ENCODE measurements around the gene PSMD11. TPM values are rescaled to one million over a fixed set of nuclear protein-coding genes. Genes with fewer than 3 reads are reported as not detected.
A peak's percentile ranks its signal among the peaks of the same experiment; 100 is the strongest.

Gene PSMD11
- total RNA-seq, 2 donors from 2014 or later, result 42.0 to 51.9 TPM

DNA sequence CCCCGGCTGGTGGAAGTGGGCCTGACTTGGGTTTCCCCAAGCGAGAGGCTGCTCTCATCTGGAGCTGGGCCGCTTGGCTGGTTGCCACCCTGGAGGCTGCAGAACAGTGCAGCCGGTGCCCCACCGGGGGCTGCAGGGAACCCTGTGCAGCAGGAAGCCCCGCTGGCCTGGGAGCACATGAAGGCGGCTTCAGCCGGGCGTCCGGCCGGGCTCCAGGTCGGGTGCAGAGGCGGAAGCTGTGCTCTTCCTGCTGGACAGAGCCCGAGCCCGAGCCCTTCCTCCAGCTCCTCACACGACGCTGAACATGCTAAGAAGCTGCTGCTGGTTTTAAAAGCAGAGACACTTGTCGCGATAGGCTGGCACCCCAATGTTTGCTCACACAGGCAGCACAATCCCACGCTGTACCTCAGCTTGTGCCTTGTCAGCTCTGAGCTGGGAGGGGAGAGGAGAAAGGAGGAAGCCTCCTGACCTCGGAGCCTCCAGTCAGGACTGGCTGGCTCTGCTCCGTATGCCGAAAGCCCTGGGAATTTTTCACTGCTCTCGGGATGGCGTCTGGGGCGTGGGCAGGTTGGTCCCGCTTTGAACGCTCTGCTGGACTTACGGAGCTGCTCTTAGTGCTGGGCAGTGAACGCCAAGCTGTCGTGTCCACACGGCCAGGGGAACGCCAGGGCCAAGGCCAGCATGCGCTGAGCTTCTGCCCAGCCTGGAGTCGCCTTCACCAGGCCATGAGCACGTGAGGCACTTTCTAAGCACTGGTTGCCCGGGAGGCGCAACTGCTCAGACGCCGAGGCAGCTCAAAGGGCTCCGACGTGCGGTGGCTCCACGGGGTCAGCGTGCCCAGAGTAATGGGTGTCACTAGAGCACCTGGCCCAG is 51.3 kb downstream of the PSMD11 start:
- TF ChIP-seq, protein P1, sequence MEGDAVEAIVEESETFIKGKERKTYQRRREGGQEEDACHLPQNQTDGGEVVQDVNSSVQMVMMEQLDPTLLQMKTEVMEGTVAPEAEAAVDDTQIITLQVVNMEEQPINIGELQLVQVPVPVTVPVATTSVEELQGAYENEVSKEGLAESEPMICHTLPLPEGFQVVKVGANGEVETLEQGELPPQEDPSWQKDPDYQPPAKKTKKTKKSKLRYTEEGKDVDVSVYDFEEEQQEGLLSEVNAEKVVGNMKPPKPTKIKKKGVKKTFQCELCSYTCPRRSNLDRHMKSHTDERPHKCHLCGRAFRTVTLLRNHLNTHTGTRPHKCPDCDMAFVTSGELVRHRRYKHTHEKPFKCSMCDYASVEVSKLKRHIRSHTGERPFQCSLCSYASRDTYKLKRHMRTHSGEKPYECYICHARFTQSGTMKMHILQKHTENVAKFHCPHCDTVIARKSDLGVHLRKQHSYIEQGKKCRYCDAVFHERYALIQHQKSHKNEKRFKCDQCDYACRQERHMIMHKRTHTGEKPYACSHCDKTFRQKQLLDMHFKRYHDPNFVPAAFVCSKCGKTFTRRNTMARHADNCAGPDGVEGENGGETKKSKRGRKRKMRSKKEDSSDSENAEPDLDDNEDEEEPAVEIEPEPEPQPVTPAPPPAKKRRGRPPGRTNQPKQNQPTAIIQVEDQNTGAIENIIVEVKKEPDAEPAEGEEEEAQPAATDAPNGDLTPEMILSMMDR (IDR thresholded peaks at IDR 0.05), result no peak
- ATAC-seq (ENCODE audit: insufficient number of reproducible peaks, low FRiP score, low read depth) (no peak), DNase-seq (ENCODE audit: low spot score) (no peak)
- peaks cover 10% of the 10 kb centered on the region for H3K36me3 ChIP-seq
- H3K27me3 ChIP-seq (replicated peaks; ENCODE audit: insufficient read depth), result no peaks in the 10 kb centered on the region
- peak overlapping the region; percentile 56 for H3K4me3 ChIP-seq
- H3K9me3 ChIP-seq, result no peaks in the 10 kb centered on the region
- H3K4me1 ChIP-seq (ENCODE audit: control insufficient read depth in 1 of 2, low read depth in 2 of 2), result peaks cover 30 to 44% of the 10 kb centered on the region in 2 donors
- H3K27ac ChIP-seq, result peak overlapping the region; percentile 90 to 94

DNA sequence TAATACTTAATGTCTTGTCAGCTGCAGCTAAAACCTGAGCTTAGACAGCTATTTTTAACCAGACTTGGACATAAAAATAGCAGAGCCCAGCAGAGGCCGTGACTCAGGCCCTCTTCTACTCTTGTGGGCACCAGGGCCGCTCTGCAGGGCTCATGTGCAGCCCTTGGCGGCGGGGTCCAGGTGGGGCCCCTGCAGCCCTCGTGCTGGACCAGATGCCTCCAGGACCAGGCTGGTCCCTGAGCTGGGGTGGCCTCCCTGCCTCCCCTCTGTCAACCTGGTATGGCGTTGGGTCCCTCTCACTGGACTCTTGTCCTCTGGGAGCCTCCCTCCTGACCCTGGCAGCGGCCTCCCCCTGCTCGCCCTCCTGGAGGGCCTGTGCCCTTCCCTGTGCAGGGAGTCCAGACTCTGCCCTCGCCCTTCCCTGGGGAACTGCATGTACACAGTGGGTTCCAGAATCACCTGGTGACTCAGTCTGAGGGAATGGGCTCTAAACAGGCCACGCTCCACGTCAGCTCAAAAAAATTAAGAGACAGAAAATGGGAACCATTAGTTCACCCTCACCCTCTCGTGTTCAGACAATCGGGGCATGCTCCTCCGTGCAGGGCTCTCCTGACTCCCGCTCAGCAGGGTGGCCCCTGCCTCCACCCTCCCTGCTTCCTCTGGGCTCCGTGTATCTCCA is 52.2 kb downstream of the PSMD11 start:
- Histone ChIP-seq H3K9me3 (no peaks in the 10 kb centered on the region), H3K27me3 (replicated peaks; ENCODE audit: insufficient read depth) (no peaks in the 10 kb centered on the region), H3K4me1 (ENCODE audit: control insufficient read depth in 1 of 2, low read depth in 2 of 2) (peaks cover 30 to 44% of the 10 kb centered on the region in 2 donors), H3K27ac (peak overlapping the region; percentile 90 to 94), H3K4me3 (peak overlapping the region; percentile 56), H3K36me3 (peaks cover 10% of the 10 kb centered on the region)
- TF ChIP-seq, protein P1 (IDR thresholded peaks at IDR 0.05), result no peak
- no peak for DNase-seq (ENCODE audit: low spot score)
- peak; percentile 88 for ATAC-seq (ENCODE audit: insufficient number of reproducible peaks, low FRiP score, low read depth)

DNA sequence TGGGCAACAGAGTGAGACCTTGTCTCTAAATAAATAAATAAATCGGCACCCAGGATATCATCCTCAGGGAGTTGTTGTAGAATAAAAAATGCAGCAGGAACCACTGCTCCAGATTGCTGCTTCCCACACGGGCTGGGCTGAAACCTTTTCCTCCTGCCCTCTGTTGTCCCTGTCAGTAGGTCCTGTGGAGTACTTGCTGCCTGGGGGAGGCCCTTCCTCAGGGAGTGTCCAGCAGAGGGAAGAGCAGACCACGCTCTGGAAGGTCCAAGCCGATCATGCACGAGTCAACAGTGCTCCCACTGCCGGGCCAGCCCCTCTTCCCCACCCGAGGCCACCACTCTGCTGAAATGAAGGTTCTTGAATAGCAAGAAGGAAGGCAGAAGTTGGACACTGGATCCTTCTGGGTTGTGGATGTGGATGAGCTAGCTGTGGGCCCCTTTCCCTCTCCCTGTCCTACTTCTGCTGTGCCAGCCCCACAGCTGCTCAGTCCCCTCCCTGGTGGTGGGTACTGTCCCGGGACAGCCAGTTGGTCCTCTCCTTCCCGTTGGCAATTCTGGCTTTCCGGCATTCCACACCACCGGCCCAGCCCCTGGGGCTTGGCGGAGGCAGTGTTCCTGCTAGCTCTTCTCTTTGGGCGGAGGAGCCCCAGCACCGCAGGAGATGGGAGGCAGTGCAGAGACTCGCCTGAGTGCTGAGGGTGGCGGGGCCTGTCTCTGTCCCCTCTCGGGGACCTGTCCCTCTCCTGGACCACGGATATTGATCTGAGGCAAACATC is 53.3 kb downstream of the PSMD11 start:
- no peak for DNase-seq (ENCODE audit: low spot score)
- TF ChIP-seq, protein P1 (IDR thresholded peaks at IDR 0.05), result no peak
- H3K36me3 ChIP-seq, result peaks cover 10% of the 10 kb centered on the region
- H3K27ac ChIP-seq, result peak overlapping the region; percentile 90 to 94
- no peak for ATAC-seq (ENCODE audit: insufficient number of reproducible peaks, low FRiP score, low read depth)
- H3K27me3 ChIP-seq (replicated peaks; ENCODE audit: insufficient read depth), result no peaks in the 10 kb centered on the region
- H3K4me1 ChIP-seq (ENCODE audit: control insufficient read depth in 1 of 2, low read depth in 2 of 2), result peaks cover 30 to 44% of the 10 kb centered on the region in 2 donors
- H3K4me3 ChIP-seq, result no peak overlapping the region
- H3K9me3 ChIP-seq, result no peaks in the 10 kb centered on the region

DNA sequence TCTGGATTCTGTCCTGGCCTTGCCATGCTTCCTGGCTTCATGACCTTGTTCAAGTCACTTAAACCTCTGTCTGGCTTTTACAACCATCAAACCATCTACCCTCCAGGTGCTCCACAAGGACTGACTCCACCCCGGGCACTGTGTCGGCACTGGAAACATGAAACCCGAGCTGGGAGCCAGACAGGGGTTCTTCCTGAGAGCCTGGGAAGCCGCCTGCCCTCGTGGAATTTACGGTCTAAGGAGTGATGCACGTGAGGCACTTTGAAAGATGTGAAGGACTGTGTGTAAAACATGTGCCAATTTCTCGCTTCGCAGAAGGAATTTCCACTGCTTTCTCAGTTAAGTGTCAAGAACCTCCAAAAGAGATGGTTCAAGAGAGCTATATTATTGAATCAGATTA is 54.1 kb downstream of the PSMD11 start:
- peak overlapping the region; percentile 90 to 94 for H3K27ac ChIP-seq
- ATAC-seq (ENCODE audit: insufficient number of reproducible peaks, low FRiP score, low read depth), result no peak

More for the DNA sequence above, 54.1 kb downstream of the PSMD11 start:
- no peak for DNase-seq (ENCODE audit: low spot score)
- Histone ChIP-seq H3K36me3 (peaks cover 9% of the 10 kb centered on the region), H3K9me3 (no peaks in the 10 kb centered on the region), H3K4me3 (no peak overlapping the region), H3K4me1 (ENCODE audit: control insufficient read depth in 1 of 2, low read depth in 2 of 2) (peaks cover 30 to 51% of the 10 kb centered on the region in 2 donors), H3K27me3 (replicated peaks; ENCODE audit: insufficient read depth) (no peaks in the 10 kb centered on the region)
- TF ChIP-seq, protein P1 (IDR thresholded peaks at IDR 0.05), result no peak
